Stimulated activated CD8-positive, alpha-beta memory T cell treated with anti-CD3 and anti-CD28 coated beads, Interleukin-12 subunit alpha, Interleukin-12 subunit beta, amount 100 ng/mL, for 24 hours (primary cell): ENCODE results near the gene CENPU.
"Not testable (repeated sequence)": the region's sequence is repeated elsewhere in the genome, so short reads cannot be mapped to it uniquely, and the experiment has no call there.

ENCODE experiments used
- DNase-seq: peaks from one replicate; pipeline ENCODE4 v3.0.0-alpha.2; 2020; ENCODE audit errors: extremely low read depth

The CENPU gene

DNA sequence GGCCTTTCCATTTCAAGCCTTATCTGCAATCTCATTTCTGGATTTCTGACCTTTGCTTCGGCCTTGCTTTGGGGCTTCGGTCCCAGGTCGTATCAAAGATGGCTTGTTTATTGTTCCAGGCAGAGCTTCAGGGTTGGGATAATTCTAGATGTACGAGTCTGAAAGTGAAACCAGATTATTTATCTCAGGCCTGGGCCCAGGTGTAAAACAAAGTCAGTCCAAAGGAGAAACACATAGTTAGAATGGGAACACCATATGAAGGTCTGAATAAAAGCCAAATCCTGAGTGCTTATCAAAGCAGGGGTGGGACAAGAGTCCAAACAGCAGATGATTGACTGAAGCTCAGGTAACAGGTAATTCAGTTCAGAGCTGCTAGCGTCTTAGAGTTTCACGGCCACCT lies 67.2 kb downstream of the CENPU start:
- DNase-seq = no peak

DNA sequence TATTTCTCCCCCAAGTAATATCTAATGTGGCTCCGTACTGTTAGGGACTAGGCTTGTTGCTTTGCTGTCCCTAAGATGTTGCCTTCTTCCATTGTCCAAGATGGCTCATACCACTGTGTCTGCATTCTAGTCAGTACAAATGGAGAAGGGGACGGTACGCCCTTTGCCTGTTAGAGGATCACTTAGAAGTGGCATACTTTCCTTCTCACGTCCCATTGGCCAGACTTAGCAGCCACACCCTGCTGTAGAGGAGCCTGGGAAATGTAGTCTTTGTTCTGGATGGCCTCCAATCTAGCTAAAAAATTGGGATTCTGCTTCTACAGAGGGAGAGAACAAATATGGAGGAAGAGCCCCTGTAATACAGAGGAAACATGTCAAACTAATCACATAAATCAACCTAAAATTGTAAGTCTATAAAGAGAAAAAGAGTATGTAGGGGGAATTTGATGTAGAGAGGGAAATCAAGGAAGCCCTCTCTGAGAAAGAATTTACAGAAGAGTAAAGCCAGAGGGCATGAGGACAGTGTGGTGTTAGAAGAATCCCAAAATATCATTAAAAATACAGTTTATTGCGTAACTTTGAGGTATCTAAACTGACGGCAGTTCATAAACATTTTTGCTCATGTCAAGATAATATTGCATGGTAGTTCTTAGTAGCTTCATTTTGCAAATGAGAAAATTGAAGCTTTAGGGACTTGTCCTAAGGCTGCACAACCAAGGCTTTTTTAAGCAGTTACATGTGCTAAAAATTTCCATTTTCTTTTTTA lies 69.3 kb downstream of the CENPU start:
- DNase-seq = no peak

DNA sequence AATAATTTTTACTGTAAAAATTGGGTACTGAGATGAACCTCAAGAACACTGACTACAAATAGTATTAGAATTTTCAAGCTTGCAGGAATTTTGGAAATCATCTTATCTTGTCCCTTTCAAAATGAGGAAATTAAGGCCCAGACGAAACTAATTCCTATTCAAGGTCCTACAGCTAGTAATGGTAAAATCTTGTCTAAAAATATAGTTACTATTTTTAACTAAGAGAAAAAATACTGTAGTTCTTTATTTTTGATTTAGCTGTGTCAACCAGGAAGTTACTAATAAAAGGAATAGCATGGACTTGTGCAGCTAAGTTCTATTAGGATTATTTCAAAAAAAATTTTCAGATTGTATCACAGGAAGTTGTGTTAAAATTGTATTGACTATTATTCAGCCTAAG lies 71.7 kb downstream of the CENPU start:
- DNase-seq = no peak

DNA sequence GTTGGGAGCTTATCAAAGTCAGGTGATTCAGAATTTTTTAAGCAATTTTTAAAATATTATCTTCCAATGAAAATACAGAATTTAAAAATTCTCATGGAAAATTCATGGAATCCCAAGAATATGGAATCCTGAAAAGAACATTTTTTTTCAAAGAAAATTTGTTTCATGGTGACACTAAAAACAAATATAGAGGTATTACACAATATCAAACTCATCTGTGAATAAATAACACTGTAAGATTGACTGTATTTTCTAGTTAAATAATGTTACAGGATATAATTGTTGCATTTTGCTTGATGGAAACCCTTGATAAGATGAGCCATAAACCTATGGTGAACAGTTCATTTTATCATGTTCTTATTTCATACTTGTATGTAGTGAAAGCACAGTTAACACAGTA lies 72.9 kb downstream of the CENPU start:
- DNase-seq = no peak

DNA sequence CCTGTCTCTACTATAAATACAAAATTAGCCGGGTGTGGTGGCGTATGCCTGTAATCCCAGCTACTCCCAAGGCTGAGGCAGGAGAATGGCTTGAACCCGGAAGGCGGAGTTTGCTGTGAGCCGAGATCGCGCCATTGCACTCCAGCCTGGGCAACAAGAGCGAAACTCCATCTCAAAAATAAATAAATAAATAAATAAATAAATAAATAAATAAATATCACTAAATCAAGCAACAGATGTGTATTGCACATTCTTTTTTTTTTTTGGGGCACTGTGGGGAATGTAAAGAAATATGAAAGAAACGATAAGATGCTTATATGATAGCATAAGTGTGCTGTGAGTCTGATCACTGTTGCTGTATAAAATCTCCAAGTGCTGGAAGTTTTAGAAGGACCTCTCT lies 76.1 kb downstream of the CENPU start:
- not testable (repeated sequence) for DNase-seq

DNA sequence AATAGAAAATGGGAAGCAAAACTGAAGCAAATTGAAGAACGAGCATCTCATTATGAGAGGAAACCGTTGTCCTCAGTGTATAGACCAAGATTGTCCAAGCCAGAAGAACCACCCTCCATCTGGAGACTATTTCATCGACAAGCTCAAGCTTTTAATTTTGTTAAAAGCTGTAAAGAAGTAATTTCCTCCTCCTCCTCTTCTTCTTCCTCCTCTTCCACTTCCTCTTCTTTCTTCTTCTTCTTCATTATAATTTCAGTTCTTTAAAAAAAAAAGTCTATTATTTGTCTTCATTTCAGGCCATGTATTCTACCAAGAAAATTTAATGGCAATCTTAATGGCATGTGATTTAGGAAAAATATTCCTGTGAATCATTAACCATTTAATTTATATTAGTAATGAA lies 76.8 kb downstream of the CENPU start:
- DNase-seq = no peak

DNA sequence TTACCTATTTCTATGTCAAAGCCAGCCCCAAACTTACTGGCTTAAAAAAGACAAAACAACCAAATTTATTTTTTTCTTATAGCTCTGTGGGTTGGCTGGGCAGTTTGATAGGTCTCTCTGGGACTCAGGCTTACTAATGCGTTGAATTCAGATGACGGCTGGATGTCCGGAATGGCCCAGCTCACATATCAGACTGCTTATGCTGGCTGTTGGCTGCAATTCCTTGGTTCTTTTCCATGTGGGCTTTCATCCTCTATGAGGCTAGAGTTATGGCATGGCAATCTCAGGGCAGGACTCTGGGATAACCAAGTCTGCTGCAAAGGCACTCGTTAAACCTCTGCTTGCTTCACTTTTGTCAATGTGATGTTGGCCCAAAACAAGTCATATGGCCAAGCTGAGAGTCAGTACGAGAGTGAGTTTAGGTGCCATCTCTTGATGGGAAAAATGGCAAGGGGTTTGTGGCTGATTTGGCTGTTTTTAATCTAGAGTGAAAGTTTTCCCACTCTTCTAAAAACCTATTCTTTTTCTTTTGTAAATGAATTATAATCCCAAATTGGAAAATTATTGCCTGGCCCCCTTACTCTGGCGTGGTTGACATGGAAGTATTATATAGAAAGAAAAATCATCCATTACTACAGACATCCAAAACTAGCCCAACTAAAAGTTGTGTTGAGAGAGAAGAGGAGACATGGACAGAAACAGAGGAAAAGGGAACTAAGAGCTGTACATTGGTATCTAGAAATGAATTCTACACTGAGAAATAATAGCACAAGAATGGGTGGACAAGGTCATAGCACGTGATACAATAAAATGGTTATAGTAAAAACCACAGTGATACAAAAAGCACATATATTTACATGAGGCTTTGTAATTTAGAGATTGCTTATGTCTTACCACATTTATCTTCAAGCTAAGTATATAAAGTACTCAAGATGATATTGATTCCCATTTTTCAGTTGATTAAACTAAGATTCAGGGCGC lies 77.7 kb downstream of the CENPU start:
- DNase-seq = no peak

DNA sequence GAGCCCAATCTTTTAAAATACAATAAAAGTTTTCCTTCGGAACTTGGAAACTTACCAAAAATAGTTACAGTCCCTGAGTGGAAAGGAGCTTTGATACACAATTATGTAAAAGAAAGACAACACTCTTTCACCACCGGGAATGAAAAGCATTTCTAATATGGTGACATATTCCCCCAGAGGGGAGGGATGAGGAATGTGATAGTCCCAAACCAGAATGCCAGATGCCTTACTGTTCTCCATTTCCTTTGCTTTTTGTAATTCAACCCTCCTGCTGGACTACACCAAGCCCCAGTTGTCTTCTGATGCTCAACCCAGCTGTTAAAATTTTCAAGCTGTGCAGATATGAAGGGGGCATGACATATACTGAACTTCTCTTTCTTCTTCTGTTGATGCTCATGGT lies 80.2 kb downstream of the CENPU start:
- no peak for DNase-seq

DNA sequence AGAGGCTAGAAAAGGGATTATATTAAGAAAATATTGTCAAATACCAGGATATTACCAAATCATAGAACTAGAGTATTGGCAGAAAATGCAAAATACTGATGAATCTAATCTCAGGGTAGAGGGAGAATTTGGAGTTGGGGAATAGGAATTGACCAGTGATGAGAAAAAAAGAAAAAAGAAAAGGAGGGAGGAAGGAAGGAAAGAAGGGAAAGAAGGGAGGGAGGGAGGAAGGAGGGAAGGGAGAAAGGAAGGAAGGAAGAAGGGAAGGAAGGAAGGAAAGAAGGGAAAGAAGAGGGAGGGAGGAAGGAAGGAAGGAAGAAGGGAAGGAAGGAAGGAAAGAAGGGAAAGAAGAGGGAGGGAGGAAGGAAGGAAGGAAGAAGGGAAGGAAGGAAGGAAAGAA lies 81.2 kb downstream of the CENPU start:
- not testable (repeated sequence) for DNase-seq

DNA sequence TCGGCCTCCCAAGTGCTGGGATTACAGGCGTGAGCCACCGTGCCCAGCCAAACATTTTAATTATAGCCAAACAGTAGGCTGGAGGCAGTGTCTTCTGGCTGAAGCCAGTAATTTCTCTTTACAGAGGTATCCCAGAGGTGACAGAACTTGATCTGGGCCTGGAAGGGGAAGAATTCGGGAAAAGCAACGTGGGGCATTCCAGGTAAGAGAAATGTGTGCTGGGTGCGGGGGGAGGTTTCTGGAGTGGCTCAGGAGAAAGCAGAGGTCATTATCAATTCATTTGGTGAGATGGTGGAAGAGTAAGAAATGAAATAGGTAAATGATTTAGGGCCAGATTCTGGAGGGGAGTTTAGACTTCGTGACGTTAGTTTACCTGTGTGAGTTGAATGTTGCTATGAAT lies 82.0 kb downstream of the CENPU start:
- no peak for DNase-seq

DNA sequence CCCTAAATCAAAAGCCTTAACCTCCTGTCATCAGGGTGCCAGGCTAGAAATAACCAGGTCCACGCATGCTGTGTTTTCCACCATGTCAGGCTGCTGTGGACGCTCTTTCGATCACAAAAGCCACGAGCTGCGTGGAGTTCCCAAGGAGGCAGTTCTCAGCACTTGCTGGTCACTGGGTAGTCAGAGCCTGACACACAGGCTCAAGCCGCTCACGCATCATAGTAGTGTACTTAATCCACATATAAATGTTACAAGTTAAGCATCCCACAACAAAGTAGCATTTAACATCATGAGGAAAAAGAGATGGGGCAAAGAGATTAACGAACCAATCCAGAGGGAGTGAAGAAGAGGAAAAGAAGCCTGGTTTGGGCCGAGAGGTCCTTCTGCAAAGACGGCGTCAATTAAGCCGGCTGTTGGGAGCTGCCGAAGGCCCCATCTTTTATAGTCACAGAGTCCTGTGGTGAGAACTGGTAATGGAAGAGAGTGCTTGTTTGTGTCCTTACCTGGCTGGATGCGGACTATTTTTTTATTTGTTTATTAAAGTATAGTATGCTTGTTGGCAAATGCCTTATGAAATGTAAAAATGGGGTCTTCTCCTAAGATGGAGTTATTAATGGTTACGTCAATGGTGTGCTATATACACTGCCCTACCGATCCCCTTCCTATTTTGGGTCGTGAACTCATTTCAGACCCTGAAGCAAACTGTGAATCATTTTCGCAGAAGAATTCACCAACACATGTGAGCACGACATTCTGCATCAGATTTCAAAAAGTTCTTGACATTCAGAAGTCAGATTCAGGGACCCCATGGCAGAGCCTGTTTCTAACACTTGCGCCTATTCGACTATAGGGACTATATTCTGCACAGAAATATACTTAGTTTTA lies 83.7 kb downstream of the CENPU start:
- DNase-seq = no peak

DNA sequence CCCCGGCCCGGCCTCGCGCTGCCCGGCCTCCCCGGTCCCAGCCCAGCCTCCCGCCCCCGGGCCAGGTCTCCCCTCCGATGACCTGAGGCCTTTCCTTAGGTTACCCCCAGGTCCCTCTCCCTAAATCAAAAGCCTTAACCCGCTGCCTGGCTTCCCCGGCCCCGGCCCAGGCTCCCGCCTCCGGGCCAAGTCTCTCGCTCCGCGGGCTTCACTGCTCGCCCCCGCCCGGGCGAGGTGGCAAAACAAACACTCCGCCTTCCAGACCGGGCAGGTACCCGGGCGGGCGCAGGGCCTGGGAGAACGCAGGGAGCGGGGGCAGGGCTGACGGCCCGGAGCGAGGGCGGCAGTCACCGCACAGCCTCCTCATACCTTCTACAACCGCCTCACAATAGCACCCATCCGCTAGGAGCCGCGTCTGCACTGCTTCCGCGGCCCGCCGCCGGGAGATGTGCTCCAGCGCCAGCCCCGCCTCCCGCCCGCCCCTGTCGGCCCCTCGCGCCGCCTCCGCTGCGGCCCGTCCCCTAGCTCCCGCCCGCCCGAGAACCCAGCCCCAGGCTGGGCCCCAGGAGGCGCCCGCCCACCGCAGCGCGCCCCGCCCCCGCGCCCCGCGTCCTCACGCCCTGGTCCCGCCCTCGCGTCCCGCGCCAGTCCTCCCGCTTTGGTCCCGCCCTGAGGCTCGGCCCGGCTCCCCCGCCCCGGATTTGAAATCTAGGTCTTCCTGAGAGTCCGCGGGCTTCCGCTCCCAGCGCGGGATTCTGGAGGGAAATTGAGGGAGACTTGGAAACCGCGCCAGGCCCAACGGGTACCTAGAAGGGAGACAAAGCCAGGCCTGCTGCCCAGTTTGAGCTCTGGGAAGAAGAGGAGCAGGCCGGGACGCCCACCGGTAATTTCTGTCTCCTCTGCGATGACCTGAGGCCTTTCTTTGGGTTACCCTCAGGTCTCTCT lies 84.6 kb downstream of the CENPU start, which contains the start of the genes CASP3 and PRIMPOL:
Gene CASP3, minus strand, starts transcription at position 422 of the 945 bp plus-strand sequence. CDS start 10,994 bp downstream, outside the sequence.
Gene PRIMPOL, plus strand, starts transcription at position 713 of the 945 bp plus-strand sequence. CDS start 7,403 bp downstream, outside the sequence.
- peak; percentile 89 for DNase-seq

DNA sequence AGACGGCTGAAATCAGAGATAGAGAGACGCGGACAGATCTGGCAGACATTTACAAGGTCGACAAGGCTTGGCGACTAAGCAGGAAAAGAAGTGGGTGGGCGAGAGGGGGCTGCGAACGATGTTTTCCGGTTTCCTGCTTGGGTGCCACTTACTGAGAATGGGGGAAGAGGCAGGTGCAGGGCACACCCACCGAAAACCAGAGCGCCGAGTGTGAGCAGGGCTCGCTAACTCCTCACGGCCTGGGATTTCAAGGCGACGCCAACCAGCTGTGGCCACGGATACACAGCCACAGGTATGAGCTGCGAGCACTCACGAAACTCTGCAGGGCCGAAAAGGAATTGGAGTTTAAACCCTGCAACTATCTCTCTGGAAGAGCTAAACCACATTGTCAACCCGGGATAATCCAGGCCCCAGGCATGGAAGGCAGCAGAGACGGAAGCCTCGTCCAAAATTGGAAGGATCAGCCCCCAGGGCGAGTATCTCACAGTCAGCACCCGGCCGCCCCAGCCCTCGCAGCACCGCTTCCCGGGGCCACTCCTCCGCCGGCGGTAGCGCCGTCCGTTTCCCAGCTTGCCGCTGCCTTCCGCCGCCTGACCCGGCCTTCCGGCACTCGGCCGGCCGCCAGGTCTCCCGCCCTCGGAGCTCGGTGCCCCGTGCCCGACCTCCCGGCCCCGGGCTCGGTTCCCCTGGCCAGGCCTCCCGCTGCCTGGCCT lies 85.4 kb downstream of the CENPU start:
- no peak for DNase-seq

DNA sequence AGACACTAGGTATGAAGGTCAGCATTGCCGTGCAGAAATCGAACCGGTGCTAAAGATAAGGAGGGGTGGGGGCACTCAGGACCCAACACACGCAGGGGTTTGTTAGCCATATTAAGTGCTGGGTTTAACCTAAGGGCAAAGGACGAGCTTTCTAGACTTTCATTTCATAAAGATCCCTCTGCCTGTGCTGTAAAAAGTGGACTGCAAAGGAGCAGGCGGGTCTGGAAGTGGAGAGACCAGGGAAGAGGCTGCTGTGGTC lies 85.9 kb downstream of the CENPU start:
- DNase-seq = no peak

DNA sequence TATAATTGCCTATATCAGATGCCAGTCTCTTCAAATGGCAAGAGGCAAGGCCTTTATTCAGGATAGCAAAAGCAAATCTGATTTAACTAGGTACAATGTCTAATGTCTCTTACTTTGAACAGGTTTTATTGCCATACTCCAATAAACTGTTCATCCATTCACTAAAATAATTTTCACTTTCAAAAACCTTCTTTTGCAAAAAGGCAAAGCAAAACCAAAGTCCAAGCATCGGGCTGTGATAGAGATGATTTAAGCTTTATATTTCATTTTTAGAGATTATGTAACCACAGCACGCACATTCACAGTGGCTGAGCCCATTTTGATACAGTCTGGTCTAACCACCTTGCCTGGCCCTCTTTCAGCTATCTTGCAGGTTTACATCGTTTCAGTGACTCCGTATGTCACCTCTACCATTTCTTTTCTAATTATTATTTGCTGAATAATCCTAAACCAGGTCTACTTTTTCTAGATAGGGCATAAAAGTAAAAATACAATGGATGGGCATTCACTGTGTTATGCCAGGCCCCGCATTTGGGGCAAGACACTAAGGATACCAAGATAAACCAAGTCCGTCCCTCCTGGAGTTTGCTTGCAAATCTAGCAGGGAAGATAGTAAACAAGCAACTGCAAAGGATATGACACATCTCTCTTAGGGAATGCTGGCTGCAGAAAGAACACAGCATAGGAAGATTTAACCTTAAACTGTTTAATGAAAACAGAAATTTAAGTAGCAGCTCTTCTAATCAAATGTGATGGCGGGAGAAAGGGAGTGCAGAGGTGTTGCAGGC lies 86.4 kb downstream of the CENPU start:
- no peak for DNase-seq

DNA sequence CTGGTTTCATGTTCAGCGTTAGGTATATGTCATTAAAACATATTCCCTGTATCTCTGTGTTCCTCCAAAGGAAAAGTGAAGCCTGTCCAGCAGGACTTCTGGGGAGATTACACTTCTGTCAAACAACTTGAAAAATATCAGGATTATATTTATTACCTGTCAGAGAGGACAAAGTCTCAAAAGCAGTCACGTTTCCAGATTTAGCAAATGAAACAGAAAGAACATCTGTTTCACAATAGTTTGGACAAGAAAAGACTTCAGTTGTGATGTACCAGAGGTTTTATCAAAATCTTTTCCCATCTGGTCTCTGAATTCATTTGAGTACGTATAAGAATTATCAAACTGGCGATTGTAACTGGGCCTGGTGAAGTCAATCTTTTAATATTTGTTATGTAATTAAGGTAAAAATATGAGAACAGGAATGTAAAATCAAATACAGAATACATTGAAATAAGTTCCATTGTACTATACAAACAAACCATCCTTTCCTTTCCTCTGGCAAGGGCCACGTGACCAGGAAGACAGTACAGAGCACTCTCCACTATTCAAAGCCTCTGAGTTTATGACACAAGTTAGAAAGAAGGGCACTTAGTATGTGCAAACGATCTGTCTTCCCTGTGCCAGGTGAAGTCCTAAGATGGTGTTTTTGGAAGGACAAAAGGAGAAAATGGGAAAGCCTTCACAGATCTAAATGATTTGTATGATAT lies 87.8 kb downstream of the CENPU start:
- DNase-seq = no peak

DNA sequence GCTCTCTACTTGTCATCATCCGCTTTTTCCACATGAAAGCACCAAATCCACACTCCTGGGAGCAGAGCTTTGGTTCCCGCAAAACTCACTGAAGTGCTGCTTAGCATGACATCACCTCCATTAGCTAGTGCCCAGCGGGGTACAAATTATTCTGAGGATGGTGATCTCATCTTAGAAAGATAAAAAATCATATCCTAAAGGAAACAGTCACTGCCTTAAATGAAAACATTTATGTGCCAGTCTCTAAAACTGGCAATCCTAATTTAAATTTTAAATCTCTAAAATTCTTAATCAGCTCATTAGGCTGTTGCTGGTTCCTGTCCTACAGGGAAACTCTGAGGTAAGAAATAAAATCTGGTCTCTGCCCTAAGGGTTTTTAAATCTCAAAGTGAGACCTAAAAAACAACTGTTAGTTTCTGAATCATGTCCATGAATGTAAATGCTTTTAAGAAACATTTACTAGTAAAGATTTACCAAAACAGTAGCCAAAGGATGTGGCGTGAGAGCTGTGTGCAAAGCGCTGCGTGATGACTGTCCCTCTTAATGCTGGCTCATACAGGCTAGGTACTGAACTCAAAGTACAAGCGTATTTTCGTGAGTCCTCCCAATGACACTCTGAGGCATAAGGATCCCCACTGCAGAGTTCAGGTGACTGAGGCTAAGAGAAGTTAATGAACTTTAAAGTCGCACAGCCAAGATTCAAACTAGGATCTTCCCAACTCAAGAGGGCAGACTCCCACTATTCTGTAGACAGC lies 89.2 kb downstream of the CENPU start:
- DNase-seq = no peak
